ENCODE measurements around the gene SLC66A2. TPM values are rescaled to one million over a fixed set of nuclear protein-coding genes. Genes with fewer than 3 reads are reported as not detected.

The SLC66A2 gene
- total and polyA plus RNA-seq, 2 of the 13 experiments (the other 11 are each of a cell fraction or from before 2014, with no cell fraction given) = 33.5 to 41.9 TPM

GRCh38 chr18:79965119-79965902, 13.9 kb upstream of the SLC66A2 start (continued):
- TF ChIP-seq, protein P1, sequence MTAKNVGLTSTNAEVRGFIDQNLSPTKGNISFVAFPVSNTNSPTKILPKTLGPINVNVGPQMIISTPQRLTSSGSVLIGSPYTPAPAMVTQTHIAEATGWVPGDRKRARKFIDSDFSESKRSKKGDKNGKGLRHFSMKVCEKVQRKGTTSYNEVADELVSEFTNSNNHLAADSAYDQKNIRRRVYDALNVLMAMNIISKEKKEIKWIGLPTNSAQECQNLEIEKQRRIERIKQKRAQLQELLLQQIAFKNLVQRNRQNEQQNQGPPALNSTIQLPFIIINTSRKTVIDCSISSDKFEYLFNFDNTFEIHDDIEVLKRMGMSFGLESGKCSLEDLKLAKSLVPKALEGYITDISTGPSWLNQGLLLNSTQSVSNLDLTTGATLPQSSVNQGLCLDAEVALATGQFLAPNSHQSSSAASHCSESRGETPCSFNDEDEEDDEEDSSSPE (CRISPR knock-in tag; IDR thresholded peaks at IDR 0.05) = peak; percentile 66; the same call in 1 of the 2 replicates
- no peak for TF ChIP-seq FIP1L1 (IDR thresholded peaks at IDR 0.05; ENCODE audit: borderline replicate concordance, insufficient read depth, low read depth, low read length)
- no peak for TF ChIP-seq ZBTB39 (CRISPR knock-in tag; IDR thresholded peaks at IDR 0.05)
- TF ChIP-seq, protein P2, sequence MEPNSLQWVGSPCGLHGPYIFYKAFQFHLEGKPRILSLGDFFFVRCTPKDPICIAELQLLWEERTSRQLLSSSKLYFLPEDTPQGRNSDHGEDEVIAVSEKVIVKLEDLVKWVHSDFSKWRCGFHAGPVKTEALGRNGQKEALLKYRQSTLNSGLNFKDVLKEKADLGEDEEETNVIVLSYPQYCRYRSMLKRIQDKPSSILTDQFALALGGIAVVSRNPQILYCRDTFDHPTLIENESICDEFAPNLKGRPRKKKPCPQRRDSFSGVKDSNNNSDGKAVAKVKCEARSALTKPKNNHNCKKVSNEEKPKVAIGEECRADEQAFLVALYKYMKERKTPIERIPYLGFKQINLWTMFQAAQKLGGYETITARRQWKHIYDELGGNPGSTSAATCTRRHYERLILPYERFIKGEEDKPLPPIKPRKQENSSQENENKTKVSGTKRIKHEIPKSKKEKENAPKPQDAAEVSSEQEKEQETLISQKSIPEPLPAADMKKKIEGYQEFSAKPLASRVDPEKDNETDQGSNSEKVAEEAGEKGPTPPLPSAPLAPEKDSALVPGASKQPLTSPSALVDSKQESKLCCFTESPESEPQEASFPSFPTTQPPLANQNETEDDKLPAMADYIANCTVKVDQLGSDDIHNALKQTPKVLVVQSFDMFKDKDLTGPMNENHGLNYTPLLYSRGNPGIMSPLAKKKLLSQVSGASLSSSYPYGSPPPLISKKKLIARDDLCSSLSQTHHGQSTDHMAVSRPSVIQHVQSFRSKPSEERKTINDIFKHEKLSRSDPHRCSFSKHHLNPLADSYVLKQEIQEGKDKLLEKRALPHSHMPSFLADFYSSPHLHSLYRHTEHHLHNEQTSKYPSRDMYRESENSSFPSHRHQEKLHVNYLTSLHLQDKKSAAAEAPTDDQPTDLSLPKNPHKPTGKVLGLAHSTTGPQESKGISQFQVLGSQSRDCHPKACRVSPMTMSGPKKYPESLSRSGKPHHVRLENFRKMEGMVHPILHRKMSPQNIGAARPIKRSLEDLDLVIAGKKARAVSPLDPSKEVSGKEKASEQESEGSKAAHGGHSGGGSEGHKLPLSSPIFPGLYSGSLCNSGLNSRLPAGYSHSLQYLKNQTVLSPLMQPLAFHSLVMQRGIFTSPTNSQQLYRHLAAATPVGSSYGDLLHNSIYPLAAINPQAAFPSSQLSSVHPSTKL (CRISPR knock-in tag; IDR thresholded peaks at IDR 0.05) = 0 out of 2 replicates have a peak, but pooled peaks have one; percentile 29
- 0 out of 2 replicates have a peak, but pooled peaks have one; percentile 16 for TF ChIP-seq RFXAP (CRISPR knock-in tag; IDR thresholded peaks at IDR 0.05; ENCODE audit: borderline replicate concordance)
- TF ChIP-seq SOX6 (IDR thresholded peaks at IDR 0.05) = no peak
- TF ChIP-seq SOX6 (CRISPR knock-in tag; IDR thresholded peaks at IDR 0.05) = no peak
- TF ChIP-seq NR3C1 (CRISPR knock-in tag; IDR thresholded peaks at IDR 0.05) = no peak
- TF ChIP-seq RAD21 (CRISPR knock-in tag; IDR thresholded peaks at IDR 0.05) = 0 out of 2 replicates have a peak, but pooled peaks have one; percentile 13
- TF ChIP-seq PPARG (CRISPR knock-in tag; conservative IDR thresholded peaks at IDR 0.05) = peak; percentile 16; the same call in 1 of the 2 replicates
- TF ChIP-seq ZIK1 (CRISPR knock-in tag; IDR thresholded peaks at IDR 0.05; ENCODE audit: borderline replicate concordance, low read depth) = 0 out of 2 replicates have a peak, but pooled peaks have one; percentile 43
- no peak for TF ChIP-seq ZNF496 (CRISPR knock-in tag; IDR thresholded peaks at IDR 0.05; ENCODE audit: insufficient replicate concordance)
- peak; percentile 67 for TF ChIP-seq NFIC (IDR thresholded peaks at IDR 0.05; ENCODE audit: low read length)
- TF ChIP-seq, protein P3, sequence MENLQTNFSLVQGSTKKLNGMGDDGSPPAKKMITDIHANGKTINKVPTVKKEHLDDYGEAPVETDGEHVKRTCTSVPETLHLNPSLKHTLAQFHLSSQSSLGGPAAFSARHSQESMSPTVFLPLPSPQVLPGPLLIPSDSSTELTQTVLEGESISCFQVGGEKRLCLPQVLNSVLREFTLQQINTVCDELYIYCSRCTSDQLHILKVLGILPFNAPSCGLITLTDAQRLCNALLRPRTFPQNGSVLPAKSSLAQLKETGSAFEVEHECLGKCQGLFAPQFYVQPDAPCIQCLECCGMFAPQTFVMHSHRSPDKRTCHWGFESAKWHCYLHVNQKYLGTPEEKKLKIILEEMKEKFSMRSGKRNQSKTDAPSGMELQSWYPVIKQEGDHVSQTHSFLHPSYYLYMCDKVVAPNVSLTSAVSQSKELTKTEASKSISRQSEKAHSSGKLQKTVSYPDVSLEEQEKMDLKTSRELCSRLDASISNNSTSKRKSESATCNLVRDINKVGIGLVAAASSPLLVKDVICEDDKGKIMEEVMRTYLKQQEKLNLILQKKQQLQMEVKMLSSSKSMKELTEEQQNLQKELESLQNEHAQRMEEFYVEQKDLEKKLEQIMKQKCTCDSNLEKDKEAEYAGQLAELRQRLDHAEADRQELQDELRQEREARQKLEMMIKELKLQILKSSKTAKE (CRISPR knock-in tag; IDR thresholded peaks at IDR 0.05; ENCODE audit: borderline replicate concordance) = no peak
- peak; percentile 76 for TF ChIP-seq GABPB1 (CRISPR knock-in tag; IDR thresholded peaks at IDR 0.05)
- TF ChIP-seq ZNF331 (CRISPR knock-in tag; IDR thresholded peaks at IDR 0.05) = peak; percentile 53
- TF ChIP-seq ZNF564 (CRISPR knock-in tag; IDR thresholded peaks at IDR 0.05) = 0 out of 2 replicates have a peak, but pooled peaks have one; percentile 41
- 0 out of 2 replicates have a peak, but pooled peaks have one; percentile 58 for TF ChIP-seq ZSCAN20 (CRISPR knock-in tag; IDR thresholded peaks at IDR 0.05; ENCODE audit: borderline replicate concordance)
- TF ChIP-seq HOXA5 (CRISPR knock-in tag; IDR thresholded peaks at IDR 0.05) = no peak; the same call in 1 of the 2 replicates
- TF ChIP-seq CC2D1A (CRISPR knock-in tag; IDR thresholded peaks at IDR 0.05) = no peak
